ENCODE measurements around the gene SMIM22.
A peak's percentile ranks its signal among the peaks of the same experiment; 100 is the strongest.
"Not testable (repeated sequence)": the region's sequence is repeated elsewhere in the genome, so short reads cannot be mapped to it uniquely, and the experiment has no call there.

Gene SMIM22

GRCh38 chr16:4768549-4769305, 26.4 kb upstream of the SMIM22 start:
- peak; percentile 73 for DNase-seq (ENCODE audit: low read depth)

- no peak for DNase-seq (ENCODE audit: low read depth)
These were observed 25.9 kb upstream of the SMIM22 start for GRCh38 chr16:4769306-4769638.

GRCh38 chr16:4771646-4772045, 23.5 kb upstream of the SMIM22 start:
- DNase-seq (ENCODE audit: low read depth), result no peak

GRCh38 chr16:4772351-4772750, 22.8 kb upstream of the SMIM22 start:
- DNase-seq (ENCODE audit: low read depth), result no peak

- DNase-seq (ENCODE audit: low read depth), result no peak
These were observed 20.2 kb upstream of the SMIM22 start for GRCh38 chr16:4775005-4775404.

- DNase-seq (ENCODE audit: low read depth), result no peak
These were observed 18.9 kb upstream of the SMIM22 start for GRCh38 chr16:4776141-4776705.

GRCh38 chr16:4777339-4778049, 17.7 kb upstream of the SMIM22 start:
- DNase-seq (ENCODE audit: low read depth), result no peak

- DNase-seq (ENCODE audit: low read depth), result no peak
These were observed 17.1 kb upstream of the SMIM22 start for GRCh38 chr16:4778050-4778392.

- DNase-seq (ENCODE audit: low read depth), result no peak
These were observed 14.9 kb upstream of the SMIM22 start for GRCh38 chr16:4780235-4780634.

GRCh38 chr16:4783251-4783950, 11.8 kb upstream of the SMIM22 start:
- no peak for DNase-seq (ENCODE audit: low read depth)

- DNase-seq (ENCODE audit: low read depth), result no peak
These were observed 11.2 kb upstream of the SMIM22 start for GRCh38 chr16:4783951-4784336.

- not testable (repeated sequence) for DNase-seq (ENCODE audit: low read depth)
These were observed 10.7 kb upstream of the SMIM22 start for GRCh38 chr16:4784444-4784987.

GRCh38 chr16:4785758-4786433, 9.3 kb upstream of the SMIM22 start:
- DNase-seq (ENCODE audit: low read depth), result no peak

- no peak for DNase-seq (ENCODE audit: low read depth)
These were observed 8.1 kb upstream of the SMIM22 start for GRCh38 chr16:4787068-4787467.

GRCh38 chr16:4787627-4788482, 7.3 kb upstream of the SMIM22 start, which contains the start of gene SEPTIN12:
Gene SEPTIN12 (minus strand): TSS chr16:4788345. CDS start chr16:4787645, 700 bp downstream.
- no peak for DNase-seq (ENCODE audit: low read depth)

- no peak for DNase-seq (ENCODE audit: low read depth)
These were observed 6.7 kb upstream of the SMIM22 start for GRCh38 chr16:4788489-4788889.

- no peak for DNase-seq (ENCODE audit: low read depth)
These were observed 6.3 kb upstream of the SMIM22 start for GRCh38 chr16:4788910-4789309.

- no peak for DNase-seq (ENCODE audit: low read depth)
These were observed 4.9 kb upstream of the SMIM22 start for GRCh38 chr16:4790261-4790660.

GRCh38 chr16:4790871-4791270, 4.3 kb upstream of the SMIM22 start:
- no peak for DNase-seq (ENCODE audit: low read depth)

GRCh38 chr16:4792951-4793513, 2.1 kb upstream of the SMIM22 start:
- no peak for DNase-seq (ENCODE audit: low read depth)
